ENCODE data around the gene KRTAP10-8. TPM values are rescaled to one million over a fixed set of nuclear protein-coding genes. Genes with fewer than 3 reads are reported as not detected.

Gene KRTAP10-8
- total RNA-seq, 1 donor from 2014 or later: not detected

DNA sequence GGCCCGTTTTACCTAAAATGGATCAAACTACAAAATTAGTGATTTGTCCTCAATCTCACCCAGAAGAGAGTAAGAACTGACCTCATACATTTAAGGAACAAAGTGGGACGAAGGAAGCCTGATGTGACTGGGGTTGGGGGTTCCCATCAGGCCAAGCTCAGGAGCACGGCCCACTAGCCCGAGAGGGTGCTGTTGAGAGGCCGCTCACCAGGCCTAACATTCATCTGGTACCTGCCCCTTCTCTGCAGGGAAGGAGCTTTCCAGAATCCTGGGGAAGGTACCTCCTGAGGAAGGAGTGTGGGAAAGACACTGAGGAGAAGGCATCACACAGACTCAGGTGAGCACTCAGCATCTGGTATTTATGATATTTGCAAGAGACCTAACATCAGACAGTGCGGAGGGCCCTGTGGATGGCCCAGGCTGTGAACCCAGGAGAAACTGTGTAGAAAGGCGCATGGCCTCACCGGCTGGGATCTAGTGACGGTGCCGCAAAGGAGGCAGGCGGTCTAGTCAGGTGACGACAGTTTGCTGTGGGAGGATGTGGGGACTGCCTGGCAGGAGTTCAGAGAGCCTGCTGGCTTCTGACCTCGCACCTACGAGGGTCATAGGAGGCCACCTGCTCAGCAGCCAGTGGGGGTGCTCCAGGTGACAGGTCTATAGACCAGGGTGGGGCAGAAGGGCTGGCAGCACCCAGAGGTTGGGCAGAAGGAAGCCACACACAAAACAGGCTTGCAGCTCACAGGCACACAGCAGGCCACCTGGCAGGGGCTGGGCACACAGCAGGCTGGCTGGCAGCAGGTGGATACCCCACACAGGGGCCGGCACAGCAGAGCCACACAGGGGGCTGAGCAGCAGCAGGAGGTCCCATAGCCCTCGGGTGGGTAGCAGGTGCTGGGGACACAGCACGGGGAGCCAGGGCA lies 42.0 kb downstream of the KRTAP10-8 start:
- H3K36me3 Mint-ChIP-seq (ENCODE audit: low read depth): peaks cover 7% of the 10 kb centered on the region
- H3K27me3 Mint-ChIP-seq (ENCODE audit: low read depth): peaks cover 25% of the 10 kb centered on the region
- no peak for TF ChIP-seq CTCF (IDR thresholded peaks at IDR 0.05)
- H3K4me1 Mint-ChIP-seq (ENCODE audit: low read depth): no peaks in the 10 kb centered on the region
- no peak for DNase-seq (ENCODE audit: low spot score)
- peaks cover 19% of the 10 kb centered on the region for H3K9me3 Mint-ChIP-seq (ENCODE audit: low read depth)
- no peak overlapping the region for H3K27ac Mint-ChIP-seq (ENCODE audit: unreplicated experiment)
- H3K4me3 Mint-ChIP-seq (ENCODE audit: unreplicated experiment): no peak overlapping the region

- Mint-ChIP-seq H3K27ac (ENCODE audit: unreplicated experiment) (no peak within 1 kb of the TSS), H3K4me3 (ENCODE audit: unreplicated experiment) (no peak within 1 kb of the TSS), H3K9me3 (ENCODE audit: low read depth) (peaks cover 19% of the 10 kb centered on the region), H3K27me3 (ENCODE audit: low read depth) (peaks cover 33% of the 10 kb centered on the region), H3K4me1 (ENCODE audit: low read depth) (no peaks in the 10 kb centered on the region), H3K36me3 (ENCODE audit: low read depth) (peaks cover 7% of the 10 kb centered on the region)
- no peak for TF ChIP-seq CTCF (IDR thresholded peaks at IDR 0.05)
- DNase-seq (ENCODE audit: low spot score): no peak
Observed at GRCh38 chr21:44654576-44655175, 42.8 kb downstream of the KRTAP10-8 start, which contains the start of gene KRTAP12-4. Gene KRTAP12-4, minus strand, starts transcription at chr21:44654659. Its CDS starts 45 bp downstream, at chr21:44654614.

- Mint-ChIP-seq H3K36me3 (ENCODE audit: low read depth) (peaks cover 8% of the 10 kb centered on the region), H3K27me3 (ENCODE audit: low read depth) (peaks cover 38% of the 10 kb centered on the region), H3K9me3 (ENCODE audit: low read depth) (peaks cover 19% of the 10 kb centered on the region), H3K4me1 (ENCODE audit: low read depth) (no peaks in the 10 kb centered on the region), H3K27ac (ENCODE audit: unreplicated experiment) (no peak overlapping the region), H3K4me3 (ENCODE audit: unreplicated experiment) (no peak overlapping the region)
- no peak for DNase-seq (ENCODE audit: low spot score)
- no peak for TF ChIP-seq CTCF (IDR thresholded peaks at IDR 0.05)
Observed at GRCh38 chr21:44656868-44657267, 45.0 kb downstream of the KRTAP10-8 start.

DNA sequence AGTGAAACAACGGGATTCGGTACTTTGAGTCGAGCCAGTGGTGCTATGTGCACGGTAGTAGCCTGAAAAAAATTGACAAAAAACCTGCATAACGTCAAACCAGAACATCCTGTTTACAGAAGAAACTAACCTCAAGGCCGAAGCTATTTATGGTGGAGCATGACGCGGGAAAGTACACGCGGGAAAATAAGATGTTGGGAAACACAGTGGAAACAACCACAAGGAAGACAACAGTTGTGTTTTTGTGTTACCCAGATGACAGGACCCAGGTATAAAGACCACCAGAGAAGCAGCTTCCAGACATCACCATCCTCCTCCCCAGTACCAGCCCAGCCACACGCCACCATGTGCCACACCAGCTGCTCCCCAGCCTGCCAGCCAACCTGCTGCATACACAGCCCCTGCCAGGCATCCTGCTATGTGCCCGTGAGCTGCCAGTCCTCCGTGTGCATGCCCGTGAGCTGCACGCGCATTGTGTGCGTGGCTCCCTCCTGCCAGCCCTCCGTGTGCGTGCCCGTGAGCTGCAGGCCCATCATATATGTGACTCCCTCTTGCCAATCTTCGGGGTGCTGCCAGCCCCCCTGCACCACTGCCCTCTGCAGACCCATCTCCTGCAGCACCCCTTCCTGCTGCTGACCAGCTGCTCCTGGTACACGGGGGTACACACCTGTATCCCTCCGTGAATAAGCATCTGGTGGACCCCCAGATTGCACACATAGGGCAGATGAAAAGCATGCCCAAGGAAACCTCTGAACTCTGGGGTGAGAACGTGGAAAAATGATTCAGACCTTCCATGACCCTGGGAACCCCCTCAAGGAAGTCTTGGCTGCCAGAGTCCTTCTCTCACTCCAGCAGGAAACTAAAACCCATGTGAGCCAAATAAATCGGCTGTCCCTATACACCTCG lies 46.0 kb downstream of the KRTAP10-8 start, which contains the start of gene KRTAP12-3:
TSS of gene KRTAP12-3 (plus strand) at position 298 of the 906 bp plus-strand sequence. CDS start at position 346, 48 bp downstream.
- no peak for DNase-seq (ENCODE audit: low spot score)
- no peak within 1 kb of the TSS for H3K4me3 Mint-ChIP-seq (ENCODE audit: unreplicated experiment)
- peaks cover 8% of the 10 kb centered on the region for H3K36me3 Mint-ChIP-seq (ENCODE audit: low read depth)
- H3K27ac Mint-ChIP-seq (ENCODE audit: unreplicated experiment): no peak within 1 kb of the TSS
- H3K27me3 Mint-ChIP-seq (ENCODE audit: low read depth): peaks cover 42% of the 10 kb centered on the region
- no peak for TF ChIP-seq CTCF (IDR thresholded peaks at IDR 0.05)
- H3K4me1 Mint-ChIP-seq (ENCODE audit: low read depth): no peaks in the 10 kb centered on the region
- H3K9me3 Mint-ChIP-seq (ENCODE audit: low read depth): peaks cover 24% of the 10 kb centered on the region
